ENCODE data around the gene CYP4V2.

GRCh38 chr4:186240452-186240847 lies 49.1 kb downstream of the CYP4V2 start:
- TF ChIP-seq CTCF (IDR thresholded peaks at IDR 0.05; ENCODE audit: poor library complexity) (no peak), EZH2 (IDR thresholded peaks at IDR 0.05; ENCODE audit: borderline replicate concordance) (no peak)

All from hepatocyte (in vitro differentiated cells).